ENCODE measurements around the gene RASGEF1B.

DNA sequence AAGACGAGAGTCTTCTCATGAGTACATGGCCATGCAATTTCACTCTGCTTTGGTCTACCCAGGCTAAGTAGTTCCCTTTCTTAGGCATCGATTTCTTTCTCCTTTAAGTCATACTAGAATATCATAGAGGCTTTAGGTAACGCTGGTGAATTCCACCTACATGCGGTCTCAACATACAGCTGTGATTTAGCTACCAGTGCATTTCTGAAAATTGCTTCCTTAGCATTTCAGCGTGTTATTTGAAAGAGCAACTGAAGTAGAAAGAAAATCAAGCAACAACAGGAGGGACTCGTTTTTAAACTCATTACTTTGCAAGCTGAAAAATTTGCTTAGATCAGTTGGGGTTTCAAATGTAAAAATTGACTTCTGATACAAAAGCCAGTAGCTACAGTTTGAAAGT lies 48.1 kb upstream of the RASGEF1B start:
- no peak for TF ChIP-seq POLR2A (IDR thresholded peaks at IDR 0.05; ENCODE audit: low read depth, low read length)
- TF ChIP-seq POLR2AphosphoS5 (IDR thresholded peaks at IDR 0.05; ENCODE audit: low read depth, low read length): no peak
